ENCODE measurements around the gene UBXN2A.
"Not testable (repeated sequence)": the region's sequence is repeated elsewhere in the genome, so short reads cannot be mapped to it uniquely, and the experiment has no call there.

The UBXN2A gene

DNA sequence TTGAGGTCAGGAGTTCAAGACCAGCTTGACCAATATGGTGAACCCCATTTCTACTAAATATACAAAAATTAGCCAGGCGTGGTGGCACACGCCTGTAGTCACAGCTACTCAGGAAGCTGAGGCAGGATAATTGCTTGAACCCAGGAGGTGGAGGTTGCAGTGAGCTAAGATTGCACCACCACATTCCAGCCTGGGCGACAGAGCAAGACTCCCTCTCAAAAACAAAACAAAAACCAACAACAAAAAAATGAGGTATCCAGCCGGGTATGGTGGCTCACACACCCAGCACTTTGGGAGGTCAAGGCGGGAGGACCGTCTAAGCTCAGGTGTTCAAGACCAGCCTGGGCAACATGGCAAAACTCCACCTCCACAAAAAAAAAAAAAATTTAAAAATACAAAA lies 74.6 kb downstream of the UBXN2A start:
- not testable (repeated sequence) for DNase-seq

DNA sequence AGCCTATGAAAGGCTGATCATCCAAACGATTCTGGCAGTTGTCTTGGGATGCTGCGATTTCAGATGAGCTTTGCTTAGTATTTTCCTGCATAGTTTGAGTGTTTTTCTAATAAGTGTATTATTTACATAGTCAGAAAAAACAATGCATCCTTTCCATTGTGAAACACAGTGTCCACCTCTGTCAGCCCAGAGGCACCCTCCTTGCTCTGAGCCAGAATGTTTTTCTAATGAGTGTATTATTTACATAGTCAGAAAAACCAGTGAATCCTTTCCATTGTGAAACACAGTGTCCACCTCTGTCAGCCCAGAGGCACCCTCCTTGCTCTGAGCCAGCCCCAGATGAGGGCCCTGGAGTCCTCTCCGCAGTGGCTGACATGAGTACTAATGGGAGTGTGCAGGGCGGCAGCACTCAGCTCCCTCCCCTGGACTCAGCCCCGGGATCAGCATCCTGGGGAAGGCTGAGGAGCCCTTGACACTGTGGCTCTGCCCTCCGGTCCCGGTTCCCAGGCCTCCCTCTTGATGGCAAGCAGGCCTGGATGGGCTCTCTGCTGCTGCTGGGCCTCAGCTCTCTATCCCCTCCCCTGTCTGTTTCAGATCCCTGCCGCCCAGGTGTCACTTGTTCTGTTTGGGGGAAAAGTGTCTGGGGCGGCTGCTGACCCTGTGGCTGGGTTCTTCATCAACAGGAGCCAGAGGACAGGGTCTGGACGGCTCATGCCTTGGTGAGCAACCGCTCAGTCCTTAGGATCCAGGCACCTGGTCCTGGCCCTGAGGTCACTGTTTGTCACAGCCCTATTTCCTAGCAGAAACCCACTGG lies 75.5 kb downstream of the UBXN2A start:
- DNase-seq = no peak

DNA sequence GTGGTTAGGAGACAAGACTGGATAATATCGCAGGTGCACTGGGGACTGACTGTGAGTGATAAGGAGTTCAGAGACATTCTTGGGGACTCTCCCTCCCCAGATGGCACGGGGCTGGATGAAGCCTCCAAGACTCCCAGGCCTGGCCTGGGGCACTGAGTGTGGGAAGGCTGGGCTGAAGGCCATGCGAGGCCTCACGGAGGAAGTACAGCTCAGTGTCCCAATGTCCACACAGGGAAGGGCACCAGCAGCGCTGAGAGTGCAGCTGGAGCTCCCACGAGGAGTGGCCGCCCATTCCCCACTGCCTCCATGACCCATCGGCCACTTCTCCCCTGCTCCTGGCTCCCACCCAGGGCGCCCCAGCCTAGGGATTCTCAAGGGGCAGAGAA lies 76.1 kb downstream of the UBXN2A start:
- no peak for DNase-seq

DNA sequence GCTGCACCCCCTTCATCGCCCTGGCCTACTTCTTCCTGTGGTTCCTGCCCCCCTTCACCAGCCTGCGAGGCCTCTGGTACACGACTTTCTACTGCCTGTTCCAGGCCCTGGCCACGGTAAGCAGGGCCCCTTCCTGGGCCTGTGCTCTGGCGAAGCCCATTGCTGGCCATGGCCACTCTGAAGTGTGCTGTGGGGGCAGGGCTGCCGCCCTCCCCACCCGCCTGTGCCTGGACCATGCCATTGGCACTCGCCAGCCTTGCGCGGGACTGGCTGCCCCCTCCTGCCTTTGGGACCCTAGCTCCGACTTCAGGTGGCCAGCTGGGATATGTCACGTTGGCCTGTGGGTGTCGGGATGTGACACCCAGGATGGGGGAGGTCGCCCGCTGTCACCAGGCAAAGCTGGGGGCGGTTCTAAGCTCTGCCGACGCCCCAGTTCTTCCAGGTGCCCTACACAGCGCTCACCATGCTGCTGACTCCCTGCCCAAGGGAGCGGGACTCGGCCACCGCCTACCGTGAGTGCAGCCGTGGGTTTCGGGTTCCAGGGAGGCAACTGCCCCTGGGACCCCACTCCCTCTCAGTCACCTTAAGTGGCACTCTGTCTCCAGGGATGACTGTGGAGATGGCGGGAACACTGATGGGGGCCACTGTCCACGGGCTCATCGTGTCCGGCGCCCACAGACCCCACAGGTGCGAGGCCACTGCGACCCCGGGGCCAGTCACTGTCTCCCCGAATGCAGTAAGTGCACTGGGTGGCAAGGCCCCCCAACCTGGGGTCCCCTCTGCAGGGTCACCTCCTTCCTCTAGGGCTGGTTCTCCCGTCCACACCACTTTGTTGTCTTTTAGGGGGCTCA lies 76.8 kb downstream of the UBXN2A start:
- DNase-seq = no peak

DNA sequence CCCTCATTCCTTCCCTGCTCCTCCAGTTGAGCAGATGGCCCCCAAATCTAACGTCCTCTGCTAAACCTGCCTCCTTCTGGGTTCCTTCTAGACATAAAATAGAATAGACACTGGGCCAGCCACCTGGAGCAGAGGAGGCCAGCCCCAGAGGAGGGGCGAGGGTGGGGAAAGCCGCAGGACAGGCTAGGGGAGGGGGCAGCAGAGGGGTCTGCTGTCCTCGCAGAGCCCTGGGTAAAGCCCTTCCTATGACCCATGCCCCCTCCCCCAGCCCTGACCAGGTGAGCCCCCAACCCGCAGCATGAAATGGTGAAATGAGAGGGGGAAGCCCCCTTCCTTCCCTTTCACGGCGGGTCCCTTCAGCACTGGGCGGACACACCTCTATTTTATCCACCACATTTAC lies 77.4 kb downstream of the UBXN2A start:
- DNase-seq = no peak

DNA sequence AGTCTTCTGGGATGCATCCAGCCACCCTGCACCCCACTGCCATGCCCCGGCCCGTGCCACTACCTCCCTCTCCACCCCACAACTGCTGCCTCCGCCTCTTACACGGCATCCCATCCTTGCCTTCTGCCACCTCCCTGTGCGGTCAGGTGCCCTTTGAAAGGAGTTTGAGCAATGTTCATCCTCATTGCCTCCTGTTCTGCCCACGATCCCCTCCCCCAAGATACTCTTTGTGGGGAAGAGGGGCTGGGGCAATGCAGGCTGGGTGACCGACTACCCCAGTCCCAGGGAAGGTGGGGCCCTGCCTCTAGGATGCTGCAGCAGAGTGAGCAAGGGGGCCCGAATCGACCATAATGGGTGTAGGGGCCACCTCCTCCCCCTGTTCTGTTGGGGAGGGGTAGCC lies 78.0 kb downstream of the UBXN2A start:
- DNase-seq = no peak

DNA sequence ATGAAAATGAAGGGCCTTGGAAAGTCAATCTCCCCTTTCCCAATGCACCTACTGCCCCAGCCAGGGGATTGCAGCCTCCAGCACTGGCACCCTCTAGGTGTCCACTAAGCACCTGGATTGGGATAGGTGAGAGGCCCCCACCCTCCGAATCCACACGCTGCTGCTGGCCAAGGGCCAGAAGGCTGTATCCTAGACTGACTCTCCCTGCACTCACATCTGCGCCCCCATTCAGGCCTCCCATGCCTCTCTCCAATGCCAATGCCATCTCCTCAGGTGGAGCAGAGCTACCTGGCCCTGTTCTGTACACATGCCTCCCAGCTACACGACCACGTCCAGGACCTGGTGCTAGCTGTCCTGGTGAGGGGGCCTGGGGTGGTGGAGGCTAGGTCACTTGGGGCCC lies 79.5 kb downstream of the UBXN2A start:
- DNase-seq = no peak

DNA sequence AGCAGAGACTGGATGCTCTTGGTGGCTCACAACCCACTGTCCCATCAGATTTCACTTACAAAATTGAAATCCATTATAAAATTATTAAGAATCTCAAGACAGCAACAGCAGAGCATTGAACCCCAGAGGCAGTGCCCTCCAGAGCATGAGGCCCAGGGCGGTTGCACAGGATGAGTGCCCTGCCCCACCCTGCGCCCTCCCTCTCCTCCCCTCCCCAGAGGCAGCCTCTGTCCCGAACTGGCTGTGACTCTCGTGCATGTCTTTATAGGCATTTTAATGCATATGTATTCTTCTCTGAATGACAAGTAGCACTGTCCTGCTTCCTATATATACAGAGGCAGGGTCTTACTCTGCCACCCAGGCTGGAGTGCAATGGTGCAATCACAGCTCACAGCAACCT lies 80.0 kb downstream of the UBXN2A start:
- DNase-seq = no peak

DNA sequence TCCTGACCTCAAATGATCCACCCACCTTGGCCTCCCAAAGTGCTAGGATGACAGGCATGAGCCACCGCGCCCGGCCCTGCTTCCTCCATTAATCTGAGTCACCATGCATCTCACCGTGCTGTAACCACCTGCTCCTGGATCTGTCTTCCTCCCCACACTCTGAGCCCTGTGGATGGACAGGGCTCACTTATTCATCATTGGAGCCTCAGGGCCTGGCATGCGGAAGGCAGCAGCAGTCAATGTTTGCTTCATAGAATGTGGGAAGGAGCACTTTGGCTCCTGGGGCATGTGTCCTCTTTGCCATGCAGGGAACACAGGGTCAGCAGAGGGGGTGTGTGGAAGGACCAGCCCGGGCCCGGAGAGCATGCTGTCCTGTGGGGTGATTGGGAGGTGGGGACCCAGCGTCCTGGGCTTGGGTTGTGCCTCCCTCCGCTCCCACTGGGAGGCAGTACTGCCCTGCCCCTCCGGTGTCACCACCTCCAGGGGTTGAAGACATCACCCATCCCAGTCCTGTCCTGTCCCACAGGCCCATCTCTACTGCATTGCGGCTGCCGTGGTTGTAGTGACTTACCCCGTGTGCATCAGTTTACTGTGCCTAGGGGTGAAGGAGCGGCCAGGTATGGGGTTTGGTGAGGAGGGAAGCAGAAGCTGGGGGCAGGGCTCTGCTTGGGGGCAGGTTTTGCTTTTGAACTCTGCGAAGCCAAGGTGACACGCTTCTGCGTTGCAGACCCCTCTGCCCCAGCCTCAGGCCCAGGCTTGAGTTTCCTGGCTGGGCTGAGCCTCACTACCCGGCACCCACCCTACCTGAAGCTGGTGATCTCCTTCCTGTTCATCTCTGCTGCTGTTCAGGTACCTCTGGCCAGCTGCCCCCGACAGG lies 81.1 kb downstream of the UBXN2A start:
- DNase-seq = no peak

DNA sequence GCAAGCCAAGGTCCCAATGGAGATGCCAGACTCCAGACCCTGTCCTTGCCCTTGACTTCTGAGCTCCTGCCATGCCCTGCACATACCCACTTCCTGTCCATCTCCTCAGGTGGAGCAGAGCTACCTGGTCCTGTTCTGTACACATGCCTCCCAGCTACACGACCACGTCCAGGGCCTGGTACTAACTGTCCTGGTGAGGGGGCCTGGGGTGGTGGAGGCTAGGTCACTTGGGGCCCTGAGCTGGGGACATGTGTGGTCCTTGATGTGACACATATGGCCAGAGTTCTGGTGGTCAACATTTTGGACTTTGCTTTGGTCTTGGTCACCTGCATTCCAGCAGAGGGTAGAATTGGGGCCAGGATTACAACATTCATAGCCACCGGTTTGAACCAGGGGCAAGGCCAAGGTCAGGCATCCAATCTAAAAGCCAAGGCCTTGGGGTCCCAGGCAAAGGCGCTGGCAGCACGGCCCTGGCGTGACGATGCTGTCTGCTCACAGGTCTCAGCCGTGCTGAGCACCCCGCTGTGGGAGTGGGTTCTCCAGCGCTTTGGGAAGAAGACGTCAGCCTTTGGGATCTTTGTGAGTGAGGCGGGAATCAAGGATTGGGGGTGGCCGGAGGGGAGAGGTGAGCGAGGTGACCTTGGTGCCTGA lies 82.2 kb downstream of the UBXN2A start:
- DNase-seq = no peak

DNA sequence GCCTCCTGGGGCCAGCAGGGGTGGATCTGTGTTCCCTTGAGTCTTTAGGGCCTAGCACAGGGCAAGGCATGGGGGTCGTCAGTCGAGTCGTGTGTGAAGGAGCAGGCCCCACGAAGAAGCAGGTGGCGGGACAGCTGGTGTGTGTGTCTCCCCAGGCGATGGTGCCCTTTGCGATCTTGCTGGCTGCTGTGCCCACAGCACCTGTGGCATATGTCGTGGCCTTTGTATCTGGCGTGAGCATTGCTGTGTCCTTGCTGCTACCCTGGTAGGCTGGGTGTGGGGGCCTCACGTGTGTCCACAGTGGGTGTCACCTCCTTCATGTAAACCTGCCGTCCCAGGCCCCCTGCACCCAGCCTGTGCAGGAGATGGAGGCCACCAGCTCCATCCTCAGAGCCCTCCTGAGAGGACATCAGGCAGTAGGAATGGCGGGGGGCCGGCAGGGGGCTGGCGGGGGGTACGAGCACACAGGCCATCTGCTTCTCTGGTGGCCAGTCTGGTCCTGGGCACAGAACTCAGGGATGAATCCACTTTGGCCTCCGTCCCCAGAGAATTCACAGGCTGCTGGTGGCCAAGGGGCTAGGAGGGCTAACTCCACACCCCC lies 82.8 kb downstream of the UBXN2A start:
- no peak for DNase-seq

DNA sequence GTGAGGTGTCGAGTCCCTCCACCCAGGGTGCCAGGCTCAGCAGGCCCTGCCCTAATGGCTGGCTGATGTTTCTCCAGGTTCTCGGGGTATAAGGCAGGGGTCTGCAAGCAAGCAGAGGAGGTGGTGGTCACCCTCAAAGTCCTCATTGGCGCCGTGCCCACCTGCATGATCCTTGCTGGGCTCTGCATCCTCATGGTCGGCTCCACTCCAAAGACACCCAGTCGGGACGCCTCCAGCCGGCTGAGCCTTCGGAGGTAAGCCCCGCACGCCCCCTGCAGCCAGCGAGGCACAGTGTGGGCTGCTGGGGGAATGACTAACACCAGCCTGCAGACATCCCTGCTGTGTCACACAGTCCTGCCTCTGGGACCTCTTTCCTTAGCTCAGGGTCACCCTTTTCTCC lies 83.8 kb downstream of the UBXN2A start:
- no peak for DNase-seq

DNA sequence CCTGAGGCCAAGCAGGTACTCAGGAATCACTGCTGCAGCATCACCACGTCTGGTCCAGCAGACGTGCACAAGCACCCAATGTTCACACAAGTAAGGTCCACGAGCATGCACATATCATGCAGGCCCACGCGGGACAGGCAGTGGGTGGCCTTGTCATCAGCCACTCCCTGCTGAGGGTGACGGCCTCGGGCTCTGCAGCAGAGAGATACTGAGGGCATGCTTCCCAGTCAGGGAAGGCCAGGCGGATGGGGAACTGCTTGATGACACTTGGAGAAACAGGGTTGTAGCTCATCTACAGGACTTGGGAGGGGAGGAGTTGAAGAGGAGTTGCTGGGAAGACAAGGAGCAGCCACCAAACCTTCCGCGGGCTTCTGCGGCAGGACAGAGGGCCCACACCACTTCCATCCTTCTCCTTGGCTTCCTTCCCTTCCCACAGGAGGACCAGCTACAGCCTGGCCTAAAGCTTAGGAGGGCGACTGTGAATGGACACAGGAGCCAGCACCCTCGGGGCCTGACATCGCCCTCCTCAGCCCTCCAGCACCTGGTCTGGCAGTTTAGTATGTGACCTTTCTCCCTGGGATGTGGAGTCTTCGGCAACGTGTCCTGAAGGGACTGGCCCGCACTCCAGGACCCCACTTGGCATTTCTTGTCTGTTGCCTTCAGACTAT lies 84.9 kb downstream of the UBXN2A start:
- no peak for DNase-seq

DNA sequence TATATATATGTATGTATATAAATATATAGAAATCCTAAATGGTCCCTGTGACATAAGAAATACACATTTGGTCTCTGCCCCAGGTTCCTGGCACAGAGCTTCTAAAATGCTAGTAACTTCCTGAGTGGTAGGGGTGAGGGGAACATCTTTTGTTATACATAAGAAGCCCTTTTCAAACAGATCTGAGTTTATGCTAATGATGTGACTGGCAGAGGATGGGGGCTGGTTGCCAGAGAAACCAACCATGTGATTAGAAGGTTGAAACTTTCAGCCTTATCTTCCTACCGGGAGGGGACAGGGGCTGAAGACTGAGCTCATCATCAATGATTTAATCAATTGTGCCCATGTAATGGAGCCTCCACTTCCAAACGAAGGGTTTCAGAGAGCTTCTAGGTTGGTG lies 86.0 kb downstream of the UBXN2A start:
- no peak for DNase-seq

DNA sequence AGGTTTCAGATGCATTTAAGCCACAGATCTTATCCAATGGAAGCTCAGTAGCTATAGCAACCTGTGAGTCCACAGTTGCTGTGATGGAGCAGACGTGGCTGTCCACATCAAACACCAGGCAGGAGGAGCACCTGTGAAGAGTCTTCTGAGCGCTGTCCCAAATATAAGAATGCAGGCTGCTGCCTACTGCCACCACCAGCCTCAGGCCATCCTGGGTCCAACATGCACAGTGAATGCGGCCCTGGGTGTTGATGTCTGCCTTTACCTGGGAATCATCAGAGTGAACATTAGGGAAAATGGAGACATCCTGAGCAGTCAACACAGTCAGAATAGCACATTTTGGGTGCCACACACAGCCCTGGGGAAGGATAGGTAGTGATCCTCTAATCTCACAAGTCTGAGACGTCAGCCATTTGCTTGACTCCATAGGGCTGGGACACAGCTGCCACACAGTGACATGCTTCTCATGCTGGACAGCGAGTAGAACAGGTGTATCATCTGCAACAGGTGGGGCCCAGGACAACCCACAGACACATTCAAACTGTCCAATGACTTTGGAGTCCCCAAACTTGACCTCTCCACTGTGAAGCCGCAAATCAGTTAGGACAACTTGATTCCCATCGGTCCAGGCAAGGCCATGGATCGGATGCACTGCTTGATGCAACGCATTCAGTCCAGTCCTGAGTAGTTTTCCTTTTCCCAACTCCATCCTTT lies 98.7 kb downstream of the UBXN2A start:
- no peak for DNase-seq

DNA sequence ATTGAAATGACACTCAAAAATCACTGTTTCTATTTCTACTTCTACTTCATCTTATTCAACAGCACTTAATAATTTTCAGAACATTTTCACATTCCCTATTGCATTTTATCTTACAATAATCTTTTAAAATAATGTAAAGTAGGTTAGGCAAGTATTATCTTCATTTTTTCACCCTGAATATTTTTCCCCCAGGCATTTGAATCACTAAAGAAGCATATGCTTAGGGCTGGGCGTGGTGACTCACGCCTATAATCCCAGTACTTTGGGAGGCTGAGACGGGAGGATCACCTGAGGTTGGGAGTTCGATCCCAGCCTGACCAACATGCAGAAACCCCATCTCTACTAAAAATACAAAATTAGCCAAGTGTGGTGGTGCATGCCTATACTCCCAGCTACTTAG lies 100.2 kb downstream of the UBXN2A start:
- DNase-seq = no peak

DNA sequence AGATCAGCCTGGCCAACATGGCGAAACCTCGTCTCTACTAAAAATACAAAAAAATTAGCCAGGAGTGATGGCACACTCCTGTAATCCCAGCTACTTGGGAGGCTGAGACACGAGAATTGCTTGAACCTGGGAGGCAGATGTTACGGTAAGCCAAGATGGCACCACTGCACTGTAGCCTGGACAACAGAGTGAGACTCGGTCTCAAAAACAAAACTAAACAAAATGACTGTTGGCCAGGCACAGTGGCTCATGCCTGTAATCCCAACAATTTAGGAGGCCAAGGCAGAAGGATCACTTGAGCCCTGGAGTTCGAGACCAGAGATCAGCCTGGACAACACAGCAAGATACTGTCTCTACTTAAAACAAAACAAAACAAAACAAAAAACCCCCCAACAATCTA lies 102.9 kb downstream of the UBXN2A start:
- not testable (repeated sequence) for DNase-seq

DNA sequence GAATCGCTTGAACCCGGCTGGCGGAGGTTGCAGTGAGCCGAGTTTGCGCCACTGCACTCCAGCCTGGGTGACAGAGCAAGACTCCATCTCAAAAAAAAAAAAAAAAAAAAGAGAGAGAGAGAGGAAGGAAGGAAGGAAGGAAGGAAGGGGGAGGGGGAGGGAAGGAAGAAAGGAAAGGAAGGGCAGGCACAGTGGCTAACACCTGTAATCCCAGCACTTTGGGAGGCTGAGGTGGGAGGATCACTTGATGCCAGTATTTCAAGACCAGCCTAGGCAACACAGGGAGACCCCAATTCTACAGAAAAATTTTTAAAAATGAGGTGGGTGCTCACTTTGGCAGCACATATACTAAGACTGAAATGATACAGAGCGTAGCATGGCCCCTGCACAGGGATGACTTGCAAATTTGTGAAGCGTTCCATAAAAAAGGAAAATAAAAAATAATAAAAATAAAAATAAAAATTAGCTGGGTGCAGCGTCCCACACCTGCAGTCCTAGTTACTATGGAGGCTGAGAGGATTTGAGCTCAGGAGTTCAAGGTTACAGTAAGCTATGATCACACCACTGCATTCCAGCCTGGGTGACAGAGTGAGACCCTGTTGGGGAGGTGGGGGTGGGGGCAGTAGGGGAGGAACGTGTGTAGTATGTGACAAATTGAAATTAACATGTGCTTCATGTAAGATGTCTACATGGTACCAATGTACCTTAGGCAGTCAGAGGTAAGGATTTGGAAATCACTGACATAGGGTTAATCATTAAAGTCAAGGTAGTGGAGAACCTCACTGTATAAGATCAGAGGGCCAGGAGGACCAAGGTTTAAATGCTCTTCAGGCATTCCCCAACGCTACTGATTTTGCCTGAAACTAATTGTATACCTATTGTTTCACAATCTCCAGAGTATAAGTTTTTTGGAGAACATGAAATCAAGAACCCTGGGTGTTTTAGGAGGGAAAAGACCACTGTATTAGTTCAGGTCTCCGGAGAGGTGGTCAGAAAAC lies 105.5 kb downstream of the UBXN2A start:
- no peak for DNase-seq

DNA sequence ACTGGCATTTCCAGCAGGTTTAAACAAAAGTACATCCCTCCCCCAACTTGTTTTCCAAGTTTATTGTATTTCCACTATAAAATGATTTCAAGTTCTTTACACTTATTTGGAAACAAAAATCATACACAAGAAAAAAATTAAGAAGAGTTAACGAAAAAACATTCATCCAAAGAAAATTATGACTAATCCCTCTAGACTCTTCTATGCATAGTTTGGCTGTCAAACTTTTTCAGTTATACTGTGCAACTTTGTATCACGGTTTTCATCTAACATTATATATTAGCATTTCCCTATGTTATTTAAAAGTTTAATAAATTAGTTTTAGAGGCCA lies 106.3 kb downstream of the UBXN2A start:
- no peak for DNase-seq

Measured in right hindlimb (tissue), 1 donor.